WTC11 (cell line): ENCODE data around the gene OR5H1. TPM values are rescaled to one million over a fixed set of nuclear protein-coding genes. Genes with fewer than 3 reads are reported as not detected.

ENCODE experiments used
- ATAC-seq: fragments of 200-7000 bp; cut with Tn5 transposase; 2 replicates; pipeline ENCODE4 v1.10.0; 2021; ENCODE audit warnings: mild to moderate bottlenecking, moderate library complexity
- CTCF ChIA-PET: fragments of 300-600 bp; sonication (Branson Sonifier 250); formaldehyde crosslinking; loops from one replicate; lab custom pipeline; 2021; ENCODE audit warnings: antibody characterized with exemption; lab: Charles Lee
- POLR2A ChIA-PET: fragments of 350-600 bp; sonication (Branson Sonifier 250); formaldehyde crosslinking; loops from one replicate; lab custom pipeline; 2021; ENCODE audit warnings: antibody characterized with exemption; lab: Charles Lee
- DNase-seq: peaks from one replicate; pipeline ENCODE4 v3.0.0; 2021; ENCODE audit warnings: low spot score
- H3K27ac Mint-ChIP-seq: 2 replicates; pipeline ENCODE4 v1.8.0; 2021; ENCODE audit warnings: mixed read lengths
- H3K27me3 Mint-ChIP-seq: 2 replicates; pipeline ENCODE4 v1.8.0; 2021; ENCODE audit warnings: low read depth, mild to moderate bottlenecking, moderate library complexity, mixed read lengths
- H3K36me3 Mint-ChIP-seq: 2 replicates; pipeline ENCODE4 v1.8.0; 2021; ENCODE audit warnings: mixed read lengths
- H3K4me1 Mint-ChIP-seq: 2 replicates; pipeline ENCODE4 v1.8.0; 2022; ENCODE audit warnings: mixed read lengths
- H3K4me3 Mint-ChIP-seq: 2 replicates; pipeline ENCODE4 v1.8.0; 2021; ENCODE audit warnings: mild to moderate bottlenecking, moderate library complexity, mixed read lengths
- H3K9me3 Mint-ChIP-seq: 2 replicates; pipeline ENCODE4 v1.8.0; 2021; ENCODE audit warnings: mixed read lengths
- ATF1 ChIP-seq: sonication (generic); formaldehyde crosslinking; IDR thresholded peaks from 2 replicates; pipeline ENCODE4 v1.8.1; 2023; ENCODE audit warnings: mild to moderate bottlenecking, moderate library complexity, missing genetic modification reagents
- ATF2 ChIP-seq: sonication (generic); formaldehyde crosslinking; IDR thresholded peaks from 2 replicates; pipeline ENCODE4 v1.8.1; 2022; ENCODE audit warnings: low read depth, missing genetic modification reagents, borderline replicate concordance
- ATF3 ChIP-seq: sonication (generic); formaldehyde crosslinking; conservative IDR thresholded peaks from 2 replicates; pipeline ENCODE4 v1.8.1; 2022; ENCODE audit warnings: mild to moderate bottlenecking, missing genetic modification reagents
- ATF6 ChIP-seq: sonication (generic); formaldehyde crosslinking; IDR thresholded peaks from 2 replicates; pipeline ENCODE4 v1.8.1; 2023; ENCODE audit warnings: mild to moderate bottlenecking, missing genetic modification reagents
- CTCF ChIP-seq: fragments of 200-600 bp; IDR thresholded peaks from 2 replicates; pipeline ENCODE4 v1.8.0; 2022; ENCODE audit warnings: antibody characterized with exemption
- E2F4 ChIP-seq: sonication (generic); formaldehyde crosslinking; IDR thresholded peaks from 2 replicates; pipeline ENCODE4 v1.8.1; 2022; ENCODE audit warnings: low read depth, mild to moderate bottlenecking, moderate library complexity, missing genetic modification reagents, borderline replicate concordance
- ELF4 ChIP-seq: sonication (generic); formaldehyde crosslinking; IDR thresholded peaks from 2 replicates; pipeline ENCODE4 v1.8.1; 2022; ENCODE audit warnings: low read depth, mild to moderate bottlenecking, moderate library complexity, missing genetic modification reagents
- FOXJ3 ChIP-seq: sonication (generic); formaldehyde crosslinking; IDR thresholded peaks from 2 replicates; pipeline ENCODE4 v1.9.0; 2021; ENCODE audit warnings: missing genetic modification reagents, mild to moderate bottlenecking, borderline replicate concordance
- GABPB1 ChIP-seq: sonication (generic); formaldehyde crosslinking; IDR thresholded peaks from 2 replicates; pipeline ENCODE4 v1.8.1; 2023; ENCODE audit warnings: mild to moderate bottlenecking, missing genetic modification reagents
- GTF2I ChIP-seq: fragments of 250-450 bp; sonication (Bioruptor Pico); conservative IDR thresholded peaks from 2 replicates; pipeline ENCODE4 v1.4.0; 2021; ENCODE audit warnings: mild to moderate bottlenecking
- MXD4 ChIP-seq: fragments of 250-450 bp; sonication (Bioruptor Pico); IDR thresholded peaks from 2 replicates; pipeline ENCODE4 v1.8.0; 2021; ENCODE audit warnings: mild to moderate bottlenecking, moderate library complexity, borderline replicate concordance
- MYBL2 ChIP-seq: sonication (generic); formaldehyde crosslinking; IDR thresholded peaks from 2 replicates; pipeline ENCODE4 v1.8.1; 2023; ENCODE audit warnings: mild to moderate bottlenecking, moderate library complexity, missing genetic modification reagents
- NFE2L1 ChIP-seq: sonication (generic); formaldehyde crosslinking; IDR thresholded peaks from 2 replicates; pipeline ENCODE4 v1.8.1; 2023; ENCODE audit warnings: missing genetic modification reagents
- NR1H2 ChIP-seq: sonication (generic); formaldehyde crosslinking; IDR thresholded peaks from 2 replicates; pipeline ENCODE4 v1.9.0; 2021; ENCODE audit warnings: mild to moderate bottlenecking, moderate library complexity, missing genetic modification reagents
- PRRX2 ChIP-seq: fragments of 250-450 bp; sonication (Bioruptor Pico); IDR thresholded peaks from 2 replicates; pipeline ENCODE4 v1.8.0; 2021; ENCODE audit warnings: mild to moderate bottlenecking
- SP1 ChIP-seq: sonication (generic); formaldehyde crosslinking; conservative IDR thresholded peaks from 2 replicates; pipeline ENCODE4 v1.8.1; 2022; ENCODE audit warnings: missing genetic modification reagents
- ZMAT4 ChIP-seq: fragments of 250-450 bp; sonication (Bioruptor Pico); IDR thresholded peaks from 2 replicates; pipeline ENCODE4 v1.9.0; 2021; ENCODE audit warnings: mild to moderate bottlenecking
- ZNF425 ChIP-seq: fragments of 250-450 bp; sonication (Bioruptor Pico); conservative IDR thresholded peaks from 2 replicates; pipeline ENCODE4 v1.9.0; 2021; ENCODE audit warnings: mild to moderate bottlenecking
- ZNF671 ChIP-seq: fragments of 250-450 bp; sonication (Bioruptor Pico); IDR thresholded peaks from 2 replicates; pipeline ENCODE4 v1.8.0; 2021; ENCODE audit warnings: mild to moderate bottlenecking
- total RNA-seq: library from RNA; stranded (reverse); gene quantifications from 3 replicates; pipeline ENCODE4 v1.2.3, GENCODE V29; 2021

Gene OR5H1
- total RNA-seq, 1 experiment from 2014 or later = 0.02 TPM

- H3K9me3 Mint-ChIP-seq = peaks cover 36% of the 10 kb centered on the region
- no peak overlapping the region for H3K27ac Mint-ChIP-seq
- TF ChIP-seq MXD4 = no peak
- no peak for TF ChIP-seq ZNF425 (CRISPR knock-in tag)
- no peak for TF ChIP-seq E2F4 (CRISPR knock-in tag)
- H3K4me1 Mint-ChIP-seq = no peaks in the 10 kb centered on the region
- ChIA-PET CTCF (no interaction called here), POLR2A (no interaction called here)
- peaks cover 31% of the 10 kb centered on the region for H3K36me3 Mint-ChIP-seq
- no peak overlapping the region for H3K4me3 Mint-ChIP-seq
- no peaks in the 10 kb centered on the region for H3K27me3 Mint-ChIP-seq
- ATAC-seq (no peak), DNase-seq (no peak)
Measured at GRCh38 chr3:98171071-98171470, 40.5 kb downstream of the OR5H1 start.

GRCh38 chr3:98172621-98173020 lies 42.1 kb downstream of the OR5H1 start:
- POLR2A ChIA-PET = no interaction called here
- CTCF ChIA-PET = no interaction called here
- H3K9me3 Mint-ChIP-seq = peaks cover 49% of the 10 kb centered on the region
- ATAC-seq (no peak), DNase-seq (no peak)
- H3K36me3 Mint-ChIP-seq = peaks cover 42% of the 10 kb centered on the region
- no peak overlapping the region for H3K4me3 Mint-ChIP-seq
- no peaks in the 10 kb centered on the region for H3K27me3 Mint-ChIP-seq
- TF ChIP-seq NR1H2 (no peak), ELF4 (CRISPR knock-in tag) (no peak), NFE2L1 (no peak), ATF3 (CRISPR knock-in tag) (no peak), MYBL2 (CRISPR knock-in tag) (no peak), CTCF (no peak)
- no peaks in the 10 kb centered on the region for H3K4me1 Mint-ChIP-seq
- no peak overlapping the region for H3K27ac Mint-ChIP-seq

GRCh38 chr3:98180319-98180890 lies 49.9 kb downstream of the OR5H1 start:
- H3K4me1 Mint-ChIP-seq = peaks cover 27% of the 10 kb centered on the region
- no peak for DNase-seq
- TF ChIP-seq ZNF671 (CRISPR knock-in tag) = no peak
- no peak for TF ChIP-seq PRRX2 (CRISPR knock-in tag)
- TF ChIP-seq MXD4 = no peak
- no peak for TF ChIP-seq SP1
- TF ChIP-seq ATF1 (CRISPR knock-in tag) = no peak
- TF ChIP-seq ZMAT4 (CRISPR knock-in tag) = no peak
- no peak for TF ChIP-seq ATF6
- no peak for TF ChIP-seq FOXJ3 (CRISPR knock-in tag)
- TF ChIP-seq CTCF = no peak
- no peak for TF ChIP-seq GTF2I (CRISPR knock-in tag)
- TF ChIP-seq ATF2 (CRISPR knock-in tag) = no peak
- TF ChIP-seq GABPB1 (CRISPR knock-in tag) = no peak
- ChIA-PET POLR2A (no interaction called here), CTCF (no interaction called here)
- no peak overlapping the region for H3K27ac Mint-ChIP-seq
- no peak overlapping the region for H3K4me3 Mint-ChIP-seq
- ATAC-seq = no peak
- H3K27me3 Mint-ChIP-seq = no peaks in the 10 kb centered on the region
- H3K9me3 Mint-ChIP-seq = peaks cover 27% of the 10 kb centered on the region
- H3K36me3 Mint-ChIP-seq = peaks cover 21% of the 10 kb centered on the region
